Stomach (tissue), 4 donors: ENCODE data around the gene CHPF.

ENCODE experiments used
- POLR2A ChIP-seq, 4 donors: fragments of 450-650 bp; IDR thresholded peaks; one replicate each; pipeline ENCODE4 v1.6.1; 2016; ENCODE audit warnings: antibody characterized with exemption in 4 of 4, control low read depth in 2 of 4, mild to moderate bottlenecking in 1 of 4, moderate library complexity in 1 of 4
- POLR2AphosphoS5 ChIP-seq, 3 donors: sonication (generic); formaldehyde crosslinking; IDR thresholded peaks; one replicate each; pipeline ENCODE4 v1.6.1; 2016; ENCODE audit warnings: antibody characterized with exemption in 3 of 3
- TF ChIP-seq, protein P1 (sequence below), 7 experiments: fragments of 450-650 bp in 4 of 7; fragments of 200-600 bp in 3 of 7; sonication (generic) in 3 of 7; IDR thresholded peaks; one replicate each; pipeline ENCODE4 v1.5.1; 2016 to 2019; ENCODE audit warnings: antibody characterized with exemption in 7 of 7, control low read depth in 2 of 7, mild to moderate bottlenecking in 1 of 7

DNA sequence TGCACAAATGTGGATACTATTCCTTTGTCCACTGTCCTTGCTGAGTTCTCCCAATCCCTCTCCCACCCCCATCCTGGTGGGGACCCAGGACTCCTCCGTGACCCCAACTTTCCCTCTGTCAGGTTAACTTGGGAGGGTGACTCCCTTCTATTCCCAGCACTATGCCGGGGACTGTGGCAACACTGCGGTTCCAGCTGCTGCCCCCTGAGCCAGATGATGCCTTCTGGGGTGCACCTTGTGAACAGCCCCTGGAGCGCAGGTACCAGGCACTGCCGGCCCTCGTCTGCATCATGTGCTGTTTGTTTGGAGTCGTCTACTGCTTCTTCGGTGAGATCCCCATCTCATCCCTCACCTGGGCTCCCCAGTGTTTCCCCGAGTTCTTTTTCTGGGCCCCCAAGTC is 958 bp upstream of the CHPF start:
- TF ChIP-seq, protein P1, sequence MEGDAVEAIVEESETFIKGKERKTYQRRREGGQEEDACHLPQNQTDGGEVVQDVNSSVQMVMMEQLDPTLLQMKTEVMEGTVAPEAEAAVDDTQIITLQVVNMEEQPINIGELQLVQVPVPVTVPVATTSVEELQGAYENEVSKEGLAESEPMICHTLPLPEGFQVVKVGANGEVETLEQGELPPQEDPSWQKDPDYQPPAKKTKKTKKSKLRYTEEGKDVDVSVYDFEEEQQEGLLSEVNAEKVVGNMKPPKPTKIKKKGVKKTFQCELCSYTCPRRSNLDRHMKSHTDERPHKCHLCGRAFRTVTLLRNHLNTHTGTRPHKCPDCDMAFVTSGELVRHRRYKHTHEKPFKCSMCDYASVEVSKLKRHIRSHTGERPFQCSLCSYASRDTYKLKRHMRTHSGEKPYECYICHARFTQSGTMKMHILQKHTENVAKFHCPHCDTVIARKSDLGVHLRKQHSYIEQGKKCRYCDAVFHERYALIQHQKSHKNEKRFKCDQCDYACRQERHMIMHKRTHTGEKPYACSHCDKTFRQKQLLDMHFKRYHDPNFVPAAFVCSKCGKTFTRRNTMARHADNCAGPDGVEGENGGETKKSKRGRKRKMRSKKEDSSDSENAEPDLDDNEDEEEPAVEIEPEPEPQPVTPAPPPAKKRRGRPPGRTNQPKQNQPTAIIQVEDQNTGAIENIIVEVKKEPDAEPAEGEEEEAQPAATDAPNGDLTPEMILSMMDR (IDR thresholded peaks at IDR 0.05) = no peak
- TF ChIP-seq POLR2AphosphoS5 (IDR thresholded peaks at IDR 0.05) (no peak), POLR2A (IDR thresholded peaks at IDR 0.05) (no peak)
